ENCODE measurements around the gene KBTBD6. TPM values are rescaled to one million over a fixed set of nuclear protein-coding genes. Genes with fewer than 3 reads are reported as not detected.

The KBTBD6 gene
- total RNA-seq, 1 experiment from 2014 or later: 8.2 TPM

DNA sequence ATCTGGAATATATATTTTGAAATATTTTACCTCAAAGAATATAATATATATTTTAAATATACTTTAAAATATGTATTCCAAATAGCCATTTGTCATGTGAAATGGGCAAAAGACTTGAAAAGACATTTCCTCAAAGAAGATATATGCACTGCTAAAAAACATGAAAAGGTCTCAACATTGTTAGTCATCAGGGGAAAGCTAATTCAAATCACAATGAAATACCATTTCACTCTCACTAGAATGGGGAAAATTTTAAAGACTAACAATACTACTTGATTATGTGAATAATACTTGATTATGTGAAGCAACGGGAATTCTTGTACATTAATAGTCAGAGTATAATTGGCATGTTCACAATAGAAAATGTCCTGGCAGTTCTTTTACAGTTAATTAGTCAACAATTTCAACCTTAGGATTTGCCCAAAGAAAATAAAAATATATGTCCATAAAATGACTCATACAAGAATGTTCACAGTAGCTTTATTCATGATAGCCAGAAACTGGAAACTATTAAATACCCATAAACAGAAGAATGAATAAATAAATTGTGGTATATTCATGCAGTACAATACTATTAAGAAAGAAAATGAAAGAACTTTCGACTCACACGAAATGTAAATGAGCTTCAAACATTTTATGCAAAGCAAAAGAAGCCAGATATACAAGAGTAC, 6.8 kb upstream of the KBTBD6 start:
- peak; percentile 40 for DNase-seq (ENCODE audit: unreplicated experiment)
- intact Hi-C loops (cut with micrococcal nuclease): no loop called here
- BruUV-seq (replicated peaks): no TSS peak
- H3K9me3 Mint-ChIP-seq (ENCODE audit: unreplicated experiment): no peaks in the 10 kb centered on the region
- peaks cover 32% of the 10 kb centered on the region for H3K4me1 Mint-ChIP-seq (ENCODE audit: insufficient read depth, unreplicated experiment)
- no peaks in the 10 kb centered on the region for H3K36me3 Mint-ChIP-seq (ENCODE audit: insufficient read depth, unreplicated experiment)
- ChIA-PET CTCF (interaction anchor here (0.6 to 1.3 kb wide), 5 partner anchors 8 to 1001 kb away, joined by 3 to 4 read pairs (median 4); no protein-coding TSS in a partner anchor), POLR2A (interaction anchor here (1.0 to 4.8 kb wide), 9 partner anchors 11 to 124 kb away, joined by 3 to 53 read pairs (median 9); partner anchors contain the start of genes KBTBD7, MTRF1 and WBP4)
- H3K27me3 Mint-ChIP-seq (ENCODE audit: insufficient read depth, unreplicated experiment): no peaks in the 10 kb centered on the region
- peak overlapping the region; percentile 86 for H3K27ac Mint-ChIP-seq (ENCODE audit: low read depth, unreplicated experiment)
- peak overlapping the region; percentile 65 for H3K4me3 Mint-ChIP-seq (ENCODE audit: unreplicated experiment)
- TF ChIP-seq, protein P1, sequence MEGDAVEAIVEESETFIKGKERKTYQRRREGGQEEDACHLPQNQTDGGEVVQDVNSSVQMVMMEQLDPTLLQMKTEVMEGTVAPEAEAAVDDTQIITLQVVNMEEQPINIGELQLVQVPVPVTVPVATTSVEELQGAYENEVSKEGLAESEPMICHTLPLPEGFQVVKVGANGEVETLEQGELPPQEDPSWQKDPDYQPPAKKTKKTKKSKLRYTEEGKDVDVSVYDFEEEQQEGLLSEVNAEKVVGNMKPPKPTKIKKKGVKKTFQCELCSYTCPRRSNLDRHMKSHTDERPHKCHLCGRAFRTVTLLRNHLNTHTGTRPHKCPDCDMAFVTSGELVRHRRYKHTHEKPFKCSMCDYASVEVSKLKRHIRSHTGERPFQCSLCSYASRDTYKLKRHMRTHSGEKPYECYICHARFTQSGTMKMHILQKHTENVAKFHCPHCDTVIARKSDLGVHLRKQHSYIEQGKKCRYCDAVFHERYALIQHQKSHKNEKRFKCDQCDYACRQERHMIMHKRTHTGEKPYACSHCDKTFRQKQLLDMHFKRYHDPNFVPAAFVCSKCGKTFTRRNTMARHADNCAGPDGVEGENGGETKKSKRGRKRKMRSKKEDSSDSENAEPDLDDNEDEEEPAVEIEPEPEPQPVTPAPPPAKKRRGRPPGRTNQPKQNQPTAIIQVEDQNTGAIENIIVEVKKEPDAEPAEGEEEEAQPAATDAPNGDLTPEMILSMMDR (IDR thresholded peaks at IDR 0.05; ENCODE audit: unreplicated experiment): no peak

DNA sequence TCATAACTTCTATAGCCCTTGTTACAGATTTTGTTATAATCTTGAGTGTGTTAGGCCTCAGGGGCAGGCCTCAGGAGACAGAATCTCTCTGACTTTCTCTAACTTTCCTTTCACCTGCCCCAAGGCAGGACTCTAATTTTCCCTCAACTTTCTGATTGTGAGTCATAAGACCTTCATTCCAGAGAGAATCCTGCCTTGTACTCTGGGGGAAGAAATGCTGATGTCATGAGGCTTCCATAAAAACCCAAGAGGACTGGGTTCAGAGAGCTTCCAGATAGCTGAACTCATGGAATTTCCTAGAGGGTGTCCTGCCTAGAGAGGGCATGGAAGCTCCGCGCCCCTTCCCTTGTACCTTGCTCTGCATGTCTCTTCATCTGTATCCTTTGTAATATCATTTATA, 5.3 kb upstream of the KBTBD6 start:
- H3K4me3 Mint-ChIP-seq (ENCODE audit: unreplicated experiment): no peak overlapping the region
- no TSS peak for BruUV-seq (replicated peaks)
- H3K36me3 Mint-ChIP-seq (ENCODE audit: insufficient read depth, unreplicated experiment): peaks cover 4% of the 10 kb centered on the region
- no peaks in the 10 kb centered on the region for H3K27me3 Mint-ChIP-seq (ENCODE audit: insufficient read depth, unreplicated experiment)
- POLR2A ChIA-PET: interaction anchor here (0.6 to 4.8 kb wide), 15 partner anchors 7 to 360 kb away, joined by 3 to 53 read pairs (median 7); partner anchors contain the start of genes ELF1, NAA16 and WBP4
- peak; percentile 84 for DNase-seq (ENCODE audit: unreplicated experiment)
- peak overlapping the region; percentile 86 for H3K27ac Mint-ChIP-seq (ENCODE audit: low read depth, unreplicated experiment)
- CTCF ChIA-PET: no interaction called here
- no peaks in the 10 kb centered on the region for H3K9me3 Mint-ChIP-seq (ENCODE audit: unreplicated experiment)
- intact Hi-C loops (cut with micrococcal nuclease): no loop called here
- TF ChIP-seq, protein P1 (IDR thresholded peaks at IDR 0.05; ENCODE audit: unreplicated experiment): no peak
- H3K4me1 Mint-ChIP-seq (ENCODE audit: insufficient read depth, unreplicated experiment): peaks cover 41% of the 10 kb centered on the region

DNA sequence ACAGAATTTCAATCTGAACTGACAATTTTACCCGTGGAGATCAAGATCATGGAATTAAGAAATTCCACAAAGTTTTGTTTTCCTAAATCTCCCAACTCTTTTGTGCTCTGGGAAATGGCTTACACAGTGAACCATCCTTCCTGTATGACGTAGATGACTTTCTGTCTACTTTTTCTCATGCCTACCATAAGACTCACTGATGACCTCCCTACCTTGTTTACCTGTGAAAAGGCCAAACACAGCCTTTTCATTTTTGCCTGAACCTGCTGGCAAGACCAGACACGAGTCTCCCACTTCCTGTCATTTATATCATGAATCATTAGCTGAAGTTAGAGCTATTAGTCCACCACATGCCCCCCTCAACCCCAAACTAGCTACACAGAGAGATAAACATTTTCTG, 4.6 kb upstream of the KBTBD6 start:
- Mint-ChIP-seq H3K27ac (ENCODE audit: low read depth, unreplicated experiment) (peak overlapping the region; percentile 86), H3K4me3 (ENCODE audit: unreplicated experiment) (no peak overlapping the region), H3K36me3 (ENCODE audit: insufficient read depth, unreplicated experiment) (peaks cover 4% of the 10 kb centered on the region), H3K9me3 (ENCODE audit: unreplicated experiment) (no peaks in the 10 kb centered on the region), H3K27me3 (ENCODE audit: insufficient read depth, unreplicated experiment) (no peaks in the 10 kb centered on the region), H3K4me1 (ENCODE audit: insufficient read depth, unreplicated experiment) (peaks cover 41% of the 10 kb centered on the region)
- no TSS peak for BruUV-seq (replicated peaks)
- ChIA-PET CTCF (interaction anchor here (0.7 kb wide), 1 partner anchor 8 kb away, joined by 3 read pairs; no protein-coding TSS in a partner anchor), POLR2A (interaction anchor here (0.9 to 4.8 kb wide), 15 partner anchors 8 to 173 kb away, joined by 3 to 53 read pairs (median 6); partner anchors contain the start of genes ELF1, NAA16 and WBP4)
- DNase-seq (ENCODE audit: unreplicated experiment): peak; percentile 88
- intact Hi-C loops (cut with micrococcal nuclease): no loop called here
- TF ChIP-seq, protein P1 (IDR thresholded peaks at IDR 0.05; ENCODE audit: unreplicated experiment): no peak

DNA sequence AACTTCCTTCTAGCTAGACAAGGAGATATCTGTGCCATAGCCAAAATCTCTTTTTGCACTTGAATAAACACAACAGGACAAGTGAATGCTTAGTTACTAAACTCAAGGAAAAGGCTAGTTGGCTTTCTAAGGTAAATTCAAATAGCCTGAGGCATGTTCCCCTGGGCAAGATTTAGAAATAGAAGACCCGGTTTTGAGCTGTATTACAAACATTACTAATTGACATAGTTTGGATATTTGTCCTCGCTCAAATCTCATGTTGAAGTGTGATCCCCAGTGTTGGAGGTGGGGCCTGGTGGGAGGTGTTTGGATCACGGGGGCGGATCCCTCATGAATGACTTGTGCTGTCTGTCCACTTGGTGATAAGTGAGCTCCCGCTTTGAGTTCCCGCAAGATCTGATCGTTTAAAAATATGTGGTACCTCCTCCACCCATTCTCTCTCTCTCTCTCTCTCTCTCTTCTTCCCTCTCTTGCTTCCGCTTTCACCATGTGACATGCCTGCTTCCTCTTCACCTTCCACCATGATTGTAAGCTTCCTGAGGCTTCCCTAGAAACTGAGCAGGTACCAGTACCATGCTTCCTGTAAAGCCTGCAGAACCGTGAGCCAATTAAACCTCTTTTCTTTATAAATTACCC, 3.9 kb upstream of the KBTBD6 start:
- Mint-ChIP-seq H3K27ac (ENCODE audit: low read depth, unreplicated experiment) (peak overlapping the region; percentile 86), H3K27me3 (ENCODE audit: insufficient read depth, unreplicated experiment) (no peaks in the 10 kb centered on the region), H3K4me1 (ENCODE audit: insufficient read depth, unreplicated experiment) (peaks cover 41% of the 10 kb centered on the region), H3K36me3 (ENCODE audit: insufficient read depth, unreplicated experiment) (peaks cover 4% of the 10 kb centered on the region), H3K9me3 (ENCODE audit: unreplicated experiment) (no peaks in the 10 kb centered on the region), H3K4me3 (ENCODE audit: unreplicated experiment) (no peak overlapping the region)
- BruUV-seq (replicated peaks): no TSS peak
- DNase-seq (ENCODE audit: unreplicated experiment): no peak
- CTCF ChIA-PET: interaction anchor here (0.7 kb wide), 1 partner anchor 1597 kb away, joined by 5 read pairs; no protein-coding TSS in a partner anchor
- POLR2A ChIA-PET: interaction anchor here (0.6 to 4.8 kb wide), 16 partner anchors 9 to 1937 kb away, joined by 3 to 53 read pairs (median 5); partner anchors contain the start of genes ELF1, MTRF1, NAA16 and WBP4
- intact Hi-C loops (cut with micrococcal nuclease): no loop called here
- TF ChIP-seq, protein P1 (IDR thresholded peaks at IDR 0.05; ENCODE audit: unreplicated experiment): no peak
